ENCODE data around the gene PRPSAP1. TPM values are rescaled to one million over a fixed set of nuclear protein-coding genes. Genes with fewer than 3 reads are reported as not detected.

Gene PRPSAP1
- total RNA-seq, 1 experiment from 2014 or later, result 47.8 TPM

DNA sequence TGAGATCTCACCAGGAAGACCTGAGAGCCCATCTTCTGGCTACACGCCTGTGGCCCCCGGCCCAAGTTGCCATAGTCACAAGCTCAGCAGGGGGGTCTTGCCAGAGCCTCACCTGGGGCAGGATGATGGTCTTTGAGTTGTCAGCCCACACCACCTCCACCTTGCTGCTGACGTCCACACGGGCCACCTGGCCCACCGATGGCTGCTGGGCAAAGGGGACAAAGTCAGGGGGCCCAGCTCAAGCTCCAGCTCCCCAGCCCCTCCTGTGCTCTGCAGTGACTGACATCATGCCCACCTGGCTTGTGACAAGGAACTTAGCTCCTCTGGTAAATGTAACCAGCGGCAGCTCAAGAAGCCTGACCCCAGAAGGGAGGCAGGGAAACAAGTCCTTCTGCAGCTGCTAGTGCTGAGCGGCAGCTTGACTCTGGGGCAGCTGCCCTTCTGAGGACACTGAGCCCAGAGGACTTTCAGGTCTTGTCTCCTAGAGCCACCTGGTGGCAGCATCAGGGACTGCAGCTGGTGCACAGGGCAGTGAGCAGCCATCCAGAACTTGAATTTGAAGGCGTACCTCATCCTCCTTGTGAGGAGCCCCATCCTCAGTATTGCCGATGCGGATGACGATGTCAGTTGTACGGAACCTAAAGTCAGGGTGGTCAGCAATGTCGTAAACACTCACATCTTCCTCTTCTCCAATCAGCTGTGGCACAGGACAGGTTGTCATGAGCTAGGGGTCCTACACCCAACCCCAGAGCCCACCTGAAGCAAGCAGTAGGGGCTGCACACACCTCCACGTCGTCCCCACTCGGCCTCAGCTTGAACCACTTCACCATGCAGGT, 44.2 kb upstream of the PRPSAP1 start:
- H4K20me1 ChIP-seq (ENCODE audit: low read length), result peaks cover 3% of the 10 kb centered on the region; the same call in 1 of the 2 replicates
- H3K4me1 ChIP-seq (ENCODE audit: insufficient read depth, low read length), result peaks cover 44% of the 10 kb centered on the region
- intact Hi-C loops (cut with micrococcal nuclease), result loop anchor here (1.0 kb wide), 4 partner anchors 13 to 95 kb away; no protein-coding TSS in a partner anchor
- no peaks in the 10 kb centered on the region for H3K79me2 ChIP-seq (ENCODE audit: low read length)
- peaks cover 25% of the 10 kb centered on the region for H3F3A ChIP-seq (ENCODE audit: low read length, unreplicated experiment)
- H3K36me3 ChIP-seq (ENCODE audit: low read depth, low read length), result peaks cover 73% of the 10 kb centered on the region
- ChIA-PET POLR2A (ENCODE audit: unreplicated experiment) (interaction anchor here (1.0 kb wide), 1 partner anchor 33 kb away, joined by 20 read pairs; no protein-coding TSS in a partner anchor), CTCF (interaction anchor here (0.5 to 2.7 kb wide), 12 partner anchors 12 to 118 kb away, joined by 3 to 78 read pairs (median 5); no protein-coding TSS in a partner anchor)
- H3K9ac ChIP-seq (ENCODE audit: low read length), result no peak overlapping the region
- no peaks in the 10 kb centered on the region for H3K9me3 ChIP-seq (ENCODE audit: low read length)
- no peaks in the 10 kb centered on the region for H3K9me2 ChIP-seq (replicated peaks; ENCODE audit: low read length)
- DNase-seq (peak; percentile 97), ATAC-seq (peak; percentile 57)
- no peak overlapping the region for H3K4me3 ChIP-seq (ENCODE audit: low read length)
- BruUV-seq (replicated peaks), result no TSS peak
- no peaks in the 10 kb centered on the region for H3K27me3 ChIP-seq (ENCODE audit: low read length)
- TF ChIP-seq EZH2phosphoT487 (IDR thresholded peaks at IDR 0.05; ENCODE audit: borderline replicate concordance, low read length), result no peak
- peak; percentile 99 for TF ChIP-seq CTCF (conservative IDR thresholded peaks at IDR 0.05; ENCODE audit: low read depth, low read length)
- H2AFZ ChIP-seq (ENCODE audit: low read length), result no peak overlapping the region
- H3K4me2 ChIP-seq (ENCODE audit: low read length), result no peak overlapping the region
- H3K27ac ChIP-seq (ENCODE audit: low read length), result peak overlapping the region; percentile 27

GRCh38 chr17:76397184-76397583, 43.5 kb upstream of the PRPSAP1 start:
- TF ChIP-seq EZH2phosphoT487 (IDR thresholded peaks at IDR 0.05; ENCODE audit: borderline replicate concordance, low read length) (no peak), EZH2 (IDR thresholded peaks at IDR 0.05; ENCODE audit: low read length, unreplicated experiment) (no peak), CTCF (conservative IDR thresholded peaks at IDR 0.05; ENCODE audit: low read depth, low read length) (no peak)
- H3K4me2 ChIP-seq (ENCODE audit: low read length), result no peak overlapping the region
- H4K20me1 ChIP-seq (ENCODE audit: low read length), result peaks cover 3% of the 10 kb centered on the region; the same call in 1 of the 2 replicates
- ATAC-seq (no peak), DNase-seq (no peak)
- H3K27me3 ChIP-seq (ENCODE audit: low read length), result no peaks in the 10 kb centered on the region
- POLR2A ChIA-PET (ENCODE audit: unreplicated experiment), result no interaction called here
- no peak overlapping the region for H2AFZ ChIP-seq (ENCODE audit: low read length)
- H3K79me2 ChIP-seq (ENCODE audit: low read length), result no peaks in the 10 kb centered on the region
- CTCF ChIA-PET, result interaction anchor here (1.4 to 2.7 kb wide), 5 partner anchors 27 to 94 kb away, joined by 5 to 78 read pairs (median 20); no protein-coding TSS in a partner anchor
- H3K9me2 ChIP-seq (replicated peaks; ENCODE audit: low read length), result no peaks in the 10 kb centered on the region
- no peaks in the 10 kb centered on the region for H3K9me3 ChIP-seq (ENCODE audit: low read length)
- BruUV-seq (replicated peaks), result no TSS peak
- H3F3A ChIP-seq (ENCODE audit: low read length, unreplicated experiment), result peaks cover 25% of the 10 kb centered on the region
- peaks cover 44% of the 10 kb centered on the region for H3K4me1 ChIP-seq (ENCODE audit: insufficient read depth, low read length)
- H3K4me3 ChIP-seq (ENCODE audit: low read length), result no peak overlapping the region
- H3K36me3 ChIP-seq (ENCODE audit: low read depth, low read length), result peaks cover 66% of the 10 kb centered on the region
- H3K9ac ChIP-seq (ENCODE audit: low read length), result no peak overlapping the region
- H3K27ac ChIP-seq (ENCODE audit: low read length), result no peak overlapping the region
- intact Hi-C loops (cut with micrococcal nuclease), result no loop called here

All from PC-3 (cell line).